HG02588 (cell line): ENCODE data around the gene DCAF7.

Source experiments
- ATAC-seq: cut with Tn5 transposase; IDR thresholded peaks from one replicate; pipeline ENCODE4 v1.9.1; 2021; ENCODE audit warnings: mild to moderate bottlenecking, moderate library complexity; ENCODE audit not compliant: unreplicated experiment

Gene DCAF7

GRCh38 chr17:63579633-63580032 lies 29.4 kb downstream of the DCAF7 start:
- ATAC-seq: no peak

DNA sequence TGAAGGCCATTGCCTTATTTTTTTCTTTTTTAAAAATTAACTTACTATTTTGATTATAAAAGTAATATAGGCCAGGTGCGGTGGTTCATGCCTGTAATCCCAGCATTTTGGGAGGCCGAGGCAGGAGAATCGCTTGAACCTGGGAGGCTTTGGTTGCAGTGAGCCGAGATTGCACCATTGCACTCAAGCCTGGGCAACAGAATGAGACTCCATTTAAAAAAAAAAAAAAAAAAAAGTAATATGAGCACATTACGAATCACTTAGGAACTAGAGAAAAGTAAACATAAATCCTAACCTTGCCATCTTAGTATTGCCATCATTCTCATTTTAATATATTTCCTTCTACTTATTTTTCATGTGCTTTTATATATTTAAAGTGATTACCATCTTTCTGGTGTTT lies 37.5 kb downstream of the DCAF7 start:
- no peak for ATAC-seq

DNA sequence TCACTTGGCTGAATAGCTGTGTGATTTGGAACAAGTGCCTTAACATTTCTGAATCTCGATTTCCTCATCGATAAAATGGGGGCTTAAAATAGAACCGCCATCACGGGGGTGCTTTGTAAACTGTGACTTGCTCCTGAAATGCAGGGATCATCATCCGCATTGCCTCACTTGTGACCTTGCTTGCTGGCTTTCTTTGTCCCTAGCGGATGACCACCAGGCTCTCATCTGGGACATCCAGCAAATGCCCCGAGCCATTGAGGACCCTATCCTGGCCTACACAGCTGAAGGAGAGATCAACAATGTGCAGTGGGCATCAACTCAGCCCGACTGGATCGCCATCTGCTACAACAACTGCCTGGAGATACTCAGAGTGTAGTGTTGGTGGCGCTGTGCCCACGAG lies 38.5 kb downstream of the DCAF7 start:
- no peak for ATAC-seq

DNA sequence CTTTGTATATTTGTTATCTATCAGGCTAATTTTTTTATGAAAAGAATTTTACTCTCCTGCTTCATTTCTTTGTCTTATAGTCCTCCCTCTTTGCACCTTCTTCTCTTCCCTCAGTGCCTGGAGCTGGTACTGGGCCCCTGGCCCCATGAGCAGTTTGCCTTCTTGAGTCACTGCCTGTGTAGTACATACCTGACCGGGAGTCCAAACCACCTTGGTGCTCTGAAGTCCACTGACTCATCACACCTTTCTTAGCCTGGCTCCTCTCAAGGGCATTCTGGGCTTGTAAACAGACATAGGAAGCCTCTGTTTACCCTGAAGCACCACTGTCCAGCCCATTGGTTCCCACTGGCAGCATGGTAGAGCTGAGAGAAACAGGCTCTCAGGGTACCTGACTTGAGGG lies 39.4 kb downstream of the DCAF7 start:
- ATAC-seq: no peak

DNA sequence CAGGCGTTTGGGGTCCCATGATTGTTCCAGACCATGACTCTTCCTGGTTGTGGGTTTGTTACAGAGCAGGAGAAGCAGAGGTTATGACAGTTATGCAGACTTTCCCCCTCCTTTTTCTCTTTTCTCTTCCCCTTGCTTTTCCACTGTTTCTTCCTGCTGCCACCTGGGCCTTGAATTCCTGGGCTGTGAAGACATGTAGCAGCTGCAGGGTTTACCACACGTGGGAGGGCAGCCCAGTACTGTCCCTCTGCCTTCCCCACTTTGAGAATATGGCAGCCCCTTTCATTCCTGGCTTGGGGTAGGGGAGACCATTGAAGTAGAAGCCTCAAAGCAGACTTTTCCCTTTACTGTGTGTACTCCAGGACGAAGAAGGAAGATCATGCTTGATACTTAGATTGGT lies 42.5 kb downstream of the DCAF7 start:
- no peak for ATAC-seq

DNA sequence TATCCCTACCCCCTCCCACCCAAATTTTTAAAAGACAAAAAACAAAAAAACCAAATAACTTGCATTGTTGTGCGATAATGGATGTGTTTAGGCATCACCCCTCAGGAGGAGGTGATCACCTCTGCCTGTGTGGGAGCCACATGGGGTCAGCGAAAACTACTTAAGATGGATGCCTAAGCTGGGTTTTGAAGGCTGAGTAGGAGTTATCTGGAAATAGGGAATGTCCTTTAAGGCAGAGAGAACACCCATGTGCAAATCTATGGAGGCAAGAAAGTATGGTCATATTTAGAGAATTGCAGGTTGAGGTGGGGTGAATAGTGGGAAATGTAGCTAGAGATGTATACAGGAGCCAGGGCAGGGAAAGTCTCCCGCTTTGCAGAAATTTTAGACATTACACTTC lies 44.9 kb downstream of the DCAF7 start:
- no peak for ATAC-seq

DNA sequence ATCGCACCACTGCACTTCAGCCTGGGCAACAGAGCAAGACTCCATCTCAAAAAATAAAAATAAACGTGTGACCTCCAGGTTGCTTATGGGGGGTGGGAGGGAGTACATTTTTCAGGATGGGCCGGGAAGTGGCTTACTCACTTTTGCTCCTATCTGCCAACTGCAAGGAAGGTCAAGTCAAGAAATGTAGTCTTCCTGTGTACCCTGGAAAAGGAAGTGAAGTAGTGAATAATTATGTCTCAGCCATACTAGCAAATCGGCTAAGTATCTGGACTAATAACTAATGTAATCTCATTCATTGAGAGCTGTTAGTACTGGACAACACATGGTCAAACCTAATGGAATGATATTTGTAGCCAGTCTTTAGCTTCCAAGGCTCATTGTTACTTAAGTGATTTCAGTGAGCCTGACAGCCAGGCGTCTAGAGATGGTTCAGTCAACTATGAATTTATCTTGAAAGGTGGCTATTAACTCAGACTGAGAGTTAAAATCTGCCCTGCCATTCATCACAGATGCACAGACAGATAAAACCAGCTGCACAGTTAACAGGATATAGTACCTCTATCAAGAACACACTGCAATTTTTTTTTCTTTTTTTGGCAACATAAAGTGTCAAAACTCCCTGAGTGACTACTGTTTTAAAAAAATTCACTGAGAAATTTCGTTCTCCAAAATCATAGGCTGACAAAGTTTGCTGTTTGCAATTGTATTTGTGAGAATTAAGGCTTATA lies 46.7 kb downstream of the DCAF7 start:
- no peak for ATAC-seq

- no peak for ATAC-seq
Observed at GRCh38 chr17:63598281-63598680, 48.0 kb downstream of the DCAF7 start.

- peak; percentile 88 for ATAC-seq
Observed at GRCh38 chr17:63600569-63601438, 50.5 kb downstream of the DCAF7 start, which contains the start of gene TACO1. Gene TACO1, plus strand, starts transcription at chr17:63600895. Its CDS starts 189 bp downstream, at chr17:63601084.

GRCh38 chr17:63601439-63602371 lies 51.4 kb downstream of the DCAF7 start:
- no peak for ATAC-seq

- no peak for ATAC-seq
Observed at GRCh38 chr17:63609816-63610573, 59.7 kb downstream of the DCAF7 start.

DNA sequence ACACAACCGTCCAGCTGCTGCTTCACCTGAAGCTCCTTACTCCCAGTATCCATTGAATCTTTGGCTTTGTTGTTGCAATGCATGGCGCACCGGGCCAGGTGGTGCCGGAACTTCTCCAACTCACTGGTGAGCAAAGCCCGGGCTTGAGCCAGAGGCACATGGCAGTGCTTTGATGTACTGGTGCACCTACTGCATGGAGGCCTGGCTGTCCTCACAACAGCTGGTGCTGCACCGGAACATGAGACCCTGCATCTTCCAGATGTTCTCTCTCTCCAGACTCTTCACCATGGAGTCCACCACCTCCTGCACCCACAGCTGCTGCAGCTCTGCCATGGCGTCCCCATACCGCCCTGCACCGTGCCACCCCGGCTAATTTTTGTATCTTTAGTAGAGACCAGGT lies 60.6 kb downstream of the DCAF7 start:
- ATAC-seq: no peak

DNA sequence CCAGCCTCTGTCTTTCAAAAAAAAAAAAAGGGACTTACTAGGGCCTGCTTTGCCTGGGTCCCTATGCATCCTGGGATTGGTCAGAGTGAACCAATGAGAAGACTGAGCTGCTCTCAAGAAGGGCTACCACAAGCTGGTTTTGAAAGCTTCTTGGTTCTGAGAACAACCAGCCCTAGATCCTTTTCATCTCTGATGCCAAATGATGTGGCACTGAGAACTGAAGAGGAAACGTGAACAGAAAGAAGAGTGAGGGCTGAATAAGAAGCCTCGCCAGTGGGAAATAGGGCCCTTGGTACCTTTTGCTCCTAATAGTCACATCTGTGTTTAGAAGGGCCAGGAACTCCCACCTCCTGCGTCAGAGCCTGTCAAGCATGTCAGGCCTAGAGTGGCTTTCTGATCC lies 61.1 kb downstream of the DCAF7 start:
- no peak for ATAC-seq

DNA sequence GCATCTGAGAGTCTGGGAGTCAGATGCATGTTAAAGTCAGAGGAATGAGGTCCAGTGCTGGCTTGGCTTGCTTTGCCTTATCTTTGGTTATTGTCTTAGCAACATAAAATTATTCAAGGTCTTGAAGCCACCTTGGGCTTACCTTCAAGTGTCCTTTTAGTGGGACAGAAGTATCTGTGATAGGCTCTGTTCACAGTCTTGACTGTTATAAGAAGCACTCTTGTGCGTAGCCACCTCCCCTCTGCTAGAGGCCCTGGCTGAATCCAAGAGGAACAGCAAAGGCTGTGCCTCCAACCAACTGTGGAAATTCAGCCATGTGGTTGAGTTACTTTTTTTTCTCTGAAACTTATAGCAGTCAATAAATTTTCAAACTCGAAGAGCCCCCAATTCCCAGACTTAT lies 63.4 kb downstream of the DCAF7 start:
- no peak for ATAC-seq

DNA sequence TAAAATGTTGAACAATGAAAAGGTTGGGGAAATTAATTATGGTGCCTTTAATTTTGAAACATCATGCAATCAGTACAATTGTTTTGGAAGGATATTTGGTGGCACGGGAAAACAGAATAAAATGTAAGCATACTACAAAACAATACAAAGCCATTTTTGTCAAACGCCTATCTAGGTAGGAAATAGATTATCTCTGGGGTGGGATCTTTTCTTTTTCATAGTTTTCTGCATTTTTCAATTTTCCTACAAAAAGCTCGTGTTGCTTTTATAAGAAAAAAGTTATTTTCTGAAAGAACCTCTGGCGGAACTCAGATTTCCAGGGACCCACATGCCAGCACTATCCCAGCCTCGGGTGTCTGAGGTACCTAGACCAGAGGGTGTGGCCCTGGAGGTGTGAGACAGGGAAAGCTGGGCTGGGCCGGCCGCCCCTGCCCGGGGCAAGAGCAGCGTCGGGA lies 71.0 kb downstream of the DCAF7 start:
- ATAC-seq: no peak

GRCh38 chr17:63621684-63622573 lies 71.7 kb downstream of the DCAF7 start, which contains the start of gene MAP3K3:
Gene MAP3K3, plus strand, starts transcription at chr17:63622417. Its CDS starts 343 bp downstream, at chr17:63622760.
- peak; percentile 87 for ATAC-seq

GRCh38 chr17:63622574-63623390 lies 72.5 kb downstream of the DCAF7 start:
- ATAC-seq: peak; percentile 26
